CD4-positive, alpha-beta T cell treated with Interleukin-10 for 1 hour (primary cell): ENCODE data around the gene ORAI2.
"Not testable (repeated sequence)": the region's sequence is repeated elsewhere in the genome, so short reads cannot be mapped to it uniquely, and the experiment has no call there.

Experiments
- DNase-seq: peaks from one replicate; pipeline ENCODE4 v3.0.0-alpha.2; 2020

ORAI2 gene

GRCh38 chr7:102472126-102473041 is 39.0 kb downstream of the ORAI2 start:
- no peak for DNase-seq

- no peak for DNase-seq
Measured at GRCh38 chr7:102473271-102473991, 40.1 kb downstream of the ORAI2 start.

- DNase-seq = not testable (repeated sequence)
Measured at GRCh38 chr7:102474116-102474515, 40.7 kb downstream of the ORAI2 start.

GRCh38 chr7:102474736-102475435 is 41.5 kb downstream of the ORAI2 start:
- not testable (repeated sequence) for DNase-seq

- peak; percentile 96 for DNase-seq
Measured at GRCh38 chr7:102478314-102479208, 45.2 kb downstream of the ORAI2 start, which contains the start of gene POLR2J. TSS of gene POLR2J (minus strand) at chr7:102478922. CDS start at chr7:102478860, 62 bp downstream.

- DNase-seq = not testable (repeated sequence)
Measured at GRCh38 chr7:102479209-102479584, 45.8 kb downstream of the ORAI2 start.

- DNase-seq = peak; percentile 47
Measured at GRCh38 chr7:102479982-102480637, 46.7 kb downstream of the ORAI2 start.

- not testable (repeated sequence) for DNase-seq
Measured at GRCh38 chr7:102481962-102482361, 48.6 kb downstream of the ORAI2 start.

GRCh38 chr7:102484317-102484716 is 50.9 kb downstream of the ORAI2 start:
- not testable (repeated sequence) for DNase-seq

- DNase-seq = peak; percentile 60
Measured at GRCh38 chr7:102490529-102491075, 57.2 kb downstream of the ORAI2 start.

GRCh38 chr7:102493220-102493935 is 60.0 kb downstream of the ORAI2 start:
- DNase-seq = not testable (repeated sequence)

GRCh38 chr7:102494026-102494425 is 60.7 kb downstream of the ORAI2 start:
- peak; percentile 46 for DNase-seq

- DNase-seq = not testable (repeated sequence)
Measured at GRCh38 chr7:102494473-102495149, 61.2 kb downstream of the ORAI2 start.

- not testable (repeated sequence) for DNase-seq
Measured at GRCh38 chr7:102496861-102497260, 63.5 kb downstream of the ORAI2 start.

GRCh38 chr7:102497308-102497707 is 63.9 kb downstream of the ORAI2 start:
- not testable (repeated sequence) for DNase-seq

- not testable (repeated sequence) for DNase-seq
Measured at GRCh38 chr7:102498321-102498720, 64.9 kb downstream of the ORAI2 start.

GRCh38 chr7:102503141-102503540 is 69.8 kb downstream of the ORAI2 start:
- DNase-seq = not testable (repeated sequence)

- not testable (repeated sequence) for DNase-seq
Measured at GRCh38 chr7:102505298-102506185, 72.2 kb downstream of the ORAI2 start.
